ENCODE results near the gene RPRD1A. TPM values are rescaled to one million over a fixed set of nuclear protein-coding genes. Genes with fewer than 3 reads are reported as not detected.

RPRD1A gene
- total and polyA plus RNA-seq, 2 experiments from 2014 or later = 23.3 to 68.0 TPM

DNA sequence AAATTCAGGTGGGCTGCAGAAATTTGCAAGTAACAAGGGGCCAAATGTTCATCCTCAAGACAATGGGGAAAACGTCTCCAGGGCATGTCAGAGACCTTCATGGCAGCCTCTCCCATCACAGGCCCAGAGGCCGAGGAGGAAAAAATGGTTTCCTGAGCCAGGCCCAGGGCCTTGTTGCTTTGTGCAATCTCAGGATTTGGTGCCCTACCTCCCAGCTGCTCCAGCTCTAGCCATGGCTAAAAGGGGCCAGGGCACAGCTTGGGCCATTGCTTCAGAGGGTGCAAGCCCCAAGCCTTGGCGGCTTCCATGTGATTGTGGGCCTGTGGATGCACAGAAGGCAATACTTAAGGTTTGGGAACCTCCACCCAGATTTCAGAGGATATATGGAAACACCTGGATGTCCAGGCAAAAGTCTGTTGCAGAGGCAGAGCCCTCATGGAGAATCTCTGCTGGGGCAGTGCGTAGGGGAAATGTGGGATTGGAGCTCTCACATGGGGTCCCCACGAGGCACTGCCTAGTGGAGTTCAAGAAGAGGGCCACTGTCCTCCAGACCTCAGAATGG is 29.2 kb downstream of the RPRD1A start:
- Histone ChIP-seq H2AFZ (no peak overlapping the region), H3K9me2 (replicated peaks; ENCODE audit: insufficient read depth) (no peaks in the 10 kb centered on the region), H3K9me3 (ENCODE audit: low read depth) (no peaks in the 10 kb centered on the region), H3K4me3 (no peak overlapping the region), H3K79me2 (peaks cover 87% of the 10 kb centered on the region), H3K27me3 (no peaks in the 10 kb centered on the region), H3K4me2 (no peak overlapping the region), H3K27ac (no peak overlapping the region), H4K20me1 (ENCODE audit: insufficient read depth, poor library complexity, severe bottlenecking) (peaks cover 8% of the 10 kb centered on the region), H3K4me1 (ENCODE audit: insufficient read depth) (no peaks in the 10 kb centered on the region), H3K36me3 (replicated peaks; ENCODE audit: insufficient read depth, low read depth) (no peaks in the 10 kb centered on the region)
- no peak for DNase-seq (ENCODE audit: low spot score)
- WGBS (ENCODE audit: low lambda C conversion rate, missing lambda C conversion rate) = 96% methylated on average over 5 of the region's 5 CpGs
- TF ChIP-seq EZH2 (IDR thresholded peaks at IDR 0.05; ENCODE audit: borderline replicate concordance) = no peak

- TF ChIP-seq, protein P1, sequence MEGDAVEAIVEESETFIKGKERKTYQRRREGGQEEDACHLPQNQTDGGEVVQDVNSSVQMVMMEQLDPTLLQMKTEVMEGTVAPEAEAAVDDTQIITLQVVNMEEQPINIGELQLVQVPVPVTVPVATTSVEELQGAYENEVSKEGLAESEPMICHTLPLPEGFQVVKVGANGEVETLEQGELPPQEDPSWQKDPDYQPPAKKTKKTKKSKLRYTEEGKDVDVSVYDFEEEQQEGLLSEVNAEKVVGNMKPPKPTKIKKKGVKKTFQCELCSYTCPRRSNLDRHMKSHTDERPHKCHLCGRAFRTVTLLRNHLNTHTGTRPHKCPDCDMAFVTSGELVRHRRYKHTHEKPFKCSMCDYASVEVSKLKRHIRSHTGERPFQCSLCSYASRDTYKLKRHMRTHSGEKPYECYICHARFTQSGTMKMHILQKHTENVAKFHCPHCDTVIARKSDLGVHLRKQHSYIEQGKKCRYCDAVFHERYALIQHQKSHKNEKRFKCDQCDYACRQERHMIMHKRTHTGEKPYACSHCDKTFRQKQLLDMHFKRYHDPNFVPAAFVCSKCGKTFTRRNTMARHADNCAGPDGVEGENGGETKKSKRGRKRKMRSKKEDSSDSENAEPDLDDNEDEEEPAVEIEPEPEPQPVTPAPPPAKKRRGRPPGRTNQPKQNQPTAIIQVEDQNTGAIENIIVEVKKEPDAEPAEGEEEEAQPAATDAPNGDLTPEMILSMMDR (IDR thresholded peaks at IDR 0.05; ENCODE audit: poor library complexity) = no peak
- TF ChIP-seq EZH2 (IDR thresholded peaks at IDR 0.05; ENCODE audit: borderline replicate concordance) (no peak), EZH2phosphoT487 (IDR thresholded peaks at IDR 0.05; ENCODE audit: low read depth, severe bottlenecking, unreplicated experiment) (no peak)
- no peak overlapping the region for H3K4me2 ChIP-seq
- no peak overlapping the region for H3K27ac ChIP-seq
- no peaks in the 10 kb centered on the region for H3K9me2 ChIP-seq (replicated peaks; ENCODE audit: insufficient read depth)
- H3K79me2 ChIP-seq = peaks cover 74% of the 10 kb centered on the region
- no peak overlapping the region for H2AFZ ChIP-seq
- H3K9me3 ChIP-seq (ENCODE audit: low read depth) = no peaks in the 10 kb centered on the region
- H4K20me1 ChIP-seq (ENCODE audit: insufficient read depth, poor library complexity, severe bottlenecking) = peaks cover 8% of the 10 kb centered on the region
- H3K4me3 ChIP-seq = no peak overlapping the region
- no peak for DNase-seq (ENCODE audit: low spot score)
- H3K4me1 ChIP-seq (ENCODE audit: insufficient read depth) = no peaks in the 10 kb centered on the region
- no peaks in the 10 kb centered on the region for H3K36me3 ChIP-seq (replicated peaks; ENCODE audit: insufficient read depth, low read depth)
- H3K27me3 ChIP-seq = no peaks in the 10 kb centered on the region
Observed at GRCh38 chr18:36035253-36035652, 32.1 kb downstream of the RPRD1A start.

GRCh38 chr18:36034299-36034895 is 33.0 kb downstream of the RPRD1A start:
- Histone ChIP-seq H3K4me3 (no peak overlapping the region), H3K4me2 (no peak overlapping the region), H3K27me3 (no peaks in the 10 kb centered on the region), H3K4me1 (ENCODE audit: insufficient read depth) (no peaks in the 10 kb centered on the region), H3K36me3 (replicated peaks; ENCODE audit: insufficient read depth, low read depth) (no peaks in the 10 kb centered on the region), H3K79me2 (peaks cover 67% of the 10 kb centered on the region), H3K9me2 (replicated peaks; ENCODE audit: insufficient read depth) (no peaks in the 10 kb centered on the region), H3K27ac (no peak overlapping the region), H2AFZ (no peak overlapping the region), H4K20me1 (ENCODE audit: insufficient read depth, poor library complexity, severe bottlenecking) (peaks cover 8% of the 10 kb centered on the region), H3K9me3 (ENCODE audit: low read depth) (no peaks in the 10 kb centered on the region)
- TF ChIP-seq, protein P1 (IDR thresholded peaks at IDR 0.05; ENCODE audit: poor library complexity) = no peak
- no peak for TF ChIP-seq EZH2phosphoT487 (IDR thresholded peaks at IDR 0.05; ENCODE audit: low read depth, severe bottlenecking, unreplicated experiment)
- no peak for TF ChIP-seq EZH2 (IDR thresholded peaks at IDR 0.05; ENCODE audit: borderline replicate concordance)
- 88% methylated on average over 1 of the region's 1 CpG for WGBS (ENCODE audit: low lambda C conversion rate, missing lambda C conversion rate)
- DNase-seq (ENCODE audit: low spot score) = no peak

DNA sequence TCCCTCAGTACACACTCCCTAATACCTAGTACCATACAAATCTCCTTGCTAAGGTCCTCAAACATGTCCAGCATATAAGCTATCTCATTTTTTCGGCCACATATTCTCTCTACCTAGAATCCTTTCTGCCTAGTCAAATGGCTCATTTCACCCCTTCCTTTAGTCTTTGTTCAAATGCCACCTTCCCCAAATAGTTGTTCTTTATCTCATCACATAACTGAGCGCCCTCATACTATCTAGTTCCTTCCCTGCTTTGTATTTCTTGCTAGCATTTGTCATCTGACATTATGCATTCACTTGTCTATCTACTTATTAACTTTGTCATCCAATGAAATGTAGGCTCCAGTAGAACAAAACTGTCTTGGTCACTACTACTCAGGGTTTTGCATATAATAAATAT is 35.5 kb downstream of the RPRD1A start:
- no peak overlapping the region for H3K27ac ChIP-seq
- H3K4me3 ChIP-seq = no peak overlapping the region
- peaks cover 8% of the 10 kb centered on the region for H4K20me1 ChIP-seq (ENCODE audit: insufficient read depth, poor library complexity, severe bottlenecking)
- no peaks in the 10 kb centered on the region for H3K4me1 ChIP-seq (ENCODE audit: insufficient read depth)
- H3K9me2 ChIP-seq (replicated peaks; ENCODE audit: insufficient read depth) = no peaks in the 10 kb centered on the region
- H3K79me2 ChIP-seq = peaks cover 45% of the 10 kb centered on the region
- TF ChIP-seq EZH2 (IDR thresholded peaks at IDR 0.05; ENCODE audit: borderline replicate concordance) (no peak), EZH2phosphoT487 (IDR thresholded peaks at IDR 0.05; ENCODE audit: low read depth, severe bottlenecking, unreplicated experiment) (no peak)
- TF ChIP-seq, protein P1 (IDR thresholded peaks at IDR 0.05; ENCODE audit: poor library complexity) = no peak
- no peak overlapping the region for H3K4me2 ChIP-seq
- H3K9me3 ChIP-seq (ENCODE audit: low read depth) = no peaks in the 10 kb centered on the region
- H3K36me3 ChIP-seq (replicated peaks; ENCODE audit: insufficient read depth, low read depth) = no peaks in the 10 kb centered on the region
- no peaks in the 10 kb centered on the region for H3K27me3 ChIP-seq
- DNase-seq (ENCODE audit: low spot score) = no peak
- 99% methylated on average over 2 of the region's 2 CpGs for WGBS (ENCODE audit: low lambda C conversion rate, missing lambda C conversion rate)
- H2AFZ ChIP-seq = no peak overlapping the region

Data from hepatocyte (in vitro differentiated cells).